TTC549 (cell line): ENCODE results near the gene CAV1.

ENCODE experiments used
- FAIRE-seq: peaks from 2 replicates; lab custom pipeline; 2012; peaks lifted over from hg19 to GRCh38; lab: Jason Lieb, UNC

CAV1 gene

DNA sequence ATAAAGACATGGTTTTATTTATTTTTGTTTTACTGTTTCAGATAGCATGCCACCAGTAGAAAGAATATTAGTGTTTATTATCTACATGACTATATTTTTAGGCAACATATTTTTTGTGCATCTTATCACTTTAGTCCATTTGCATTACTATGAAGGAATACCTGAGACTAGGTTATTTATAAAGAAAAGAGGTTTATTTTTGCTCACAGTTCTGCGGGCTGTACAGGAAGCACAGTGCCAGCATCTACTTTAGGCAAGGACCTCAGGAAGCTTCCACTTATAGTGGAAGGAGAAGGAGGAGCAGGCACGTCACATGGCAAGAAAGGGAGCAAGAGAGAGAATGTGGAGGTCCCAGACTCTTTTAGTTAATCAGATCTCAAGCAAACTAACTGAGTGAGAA, 19.6 kb upstream of the CAV1 start:
- no peak for FAIRE-seq

DNA sequence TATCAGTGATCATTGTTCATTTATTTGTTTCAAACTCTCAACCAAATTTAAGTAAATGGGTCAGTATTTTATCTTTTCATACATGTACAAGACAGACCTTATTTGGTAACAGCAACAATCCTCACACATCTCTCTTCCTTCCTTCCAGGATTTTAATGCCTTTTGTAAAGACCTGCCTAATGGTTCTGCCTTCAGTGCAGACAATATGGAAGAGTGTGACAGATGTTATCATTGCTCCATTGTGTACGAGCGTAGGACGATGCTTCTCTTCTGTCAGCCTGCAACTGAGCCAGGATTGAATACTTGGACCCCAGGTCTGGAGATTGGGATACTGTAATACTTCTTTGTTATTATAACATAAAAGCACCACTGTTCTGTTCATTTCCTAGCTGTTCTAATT, 19.0 kb upstream of the CAV1 start:
- FAIRE-seq: no peak

DNA sequence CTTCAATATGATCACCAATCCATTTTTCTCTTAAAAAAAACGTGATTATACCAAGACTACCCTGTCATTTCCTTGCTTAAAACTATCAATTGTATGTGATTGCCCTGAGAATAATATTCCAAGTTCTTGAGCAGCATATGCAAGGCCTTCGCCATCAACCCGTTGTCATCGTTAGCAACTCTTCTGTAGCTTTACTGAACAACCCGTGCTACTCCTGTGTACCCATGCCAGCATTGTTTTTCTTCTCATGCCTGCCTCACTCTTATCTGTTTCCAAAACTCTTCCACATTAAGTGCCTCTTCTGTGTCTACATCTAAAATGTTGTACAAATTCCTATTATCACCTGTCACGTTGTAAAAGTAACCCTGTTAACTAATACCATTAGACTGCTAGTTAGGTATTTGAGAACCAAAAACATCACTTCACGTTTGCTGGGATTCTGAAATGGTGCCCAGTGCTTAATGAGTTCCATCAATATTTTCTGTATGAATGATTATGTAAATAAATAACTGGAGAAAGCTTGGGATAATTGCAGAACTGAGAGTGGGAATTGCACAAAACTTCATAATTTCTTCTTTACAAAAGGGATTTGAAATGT, 14.8 kb upstream of the CAV1 start:
- FAIRE-seq: no peak

DNA sequence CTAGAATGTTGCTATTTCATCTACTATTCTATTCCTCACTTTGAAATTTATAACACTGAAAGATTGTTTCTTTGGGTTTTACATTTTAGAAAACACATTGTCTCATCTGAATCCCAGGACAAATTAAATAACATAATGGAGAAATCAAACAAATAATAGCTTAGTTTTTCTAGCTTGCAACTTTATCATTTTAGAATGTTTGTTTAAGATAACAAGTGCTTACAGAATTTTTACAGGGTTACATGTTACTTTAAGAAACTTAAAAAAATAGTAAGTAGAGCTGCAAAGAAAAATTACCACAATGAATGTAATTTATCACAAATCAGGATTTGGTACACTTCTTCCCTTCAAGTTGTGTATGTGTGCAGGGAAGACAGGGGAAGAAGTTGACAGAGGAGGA, 14.0 kb upstream of the CAV1 start:
- no peak for FAIRE-seq

DNA sequence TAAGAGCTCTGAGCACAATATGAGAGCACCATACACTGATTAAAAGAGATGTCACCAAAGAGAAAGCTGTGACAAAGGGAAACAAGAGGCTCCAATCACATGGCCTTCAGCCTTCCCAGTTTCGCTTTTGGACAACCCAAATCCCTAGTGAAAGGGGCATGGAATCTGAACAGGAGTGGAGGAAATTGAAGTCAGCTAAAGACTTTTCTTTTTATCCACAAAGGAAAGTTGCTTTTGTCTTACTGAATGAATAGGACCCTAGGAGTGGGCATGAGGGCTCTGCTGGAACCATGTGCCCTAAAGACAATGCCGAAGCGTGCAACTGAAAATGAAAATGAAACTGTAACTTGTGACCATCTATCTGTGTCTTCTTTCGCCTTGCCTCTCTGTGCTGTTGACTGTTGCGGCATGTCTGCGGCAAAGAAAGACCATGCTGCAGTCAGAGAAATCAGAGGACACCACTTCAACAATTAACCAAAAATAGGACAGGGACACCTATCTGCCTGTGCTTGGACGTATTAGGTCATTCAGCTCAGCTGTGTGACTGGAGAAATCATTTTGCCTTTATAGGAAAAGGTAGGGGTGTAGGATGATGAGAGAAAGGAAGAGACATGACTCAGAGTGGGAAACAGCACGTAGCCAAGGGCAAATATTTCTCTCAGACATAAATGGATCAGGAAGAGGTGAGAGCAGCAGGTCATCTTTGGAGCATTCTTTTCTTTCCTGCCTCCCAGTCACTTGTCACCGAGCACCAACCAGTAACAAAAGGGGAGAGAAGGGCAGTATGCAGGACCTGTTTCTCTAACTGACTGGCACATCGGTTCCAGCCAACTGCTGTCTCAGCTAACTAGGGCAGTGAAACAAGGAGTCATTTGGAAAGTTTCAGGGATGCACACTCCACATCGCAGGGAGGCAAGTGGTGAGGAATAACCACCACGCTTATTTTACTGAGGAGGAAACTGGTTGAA, 13.0 kb upstream of the CAV1 start:
- FAIRE-seq: no peak

DNA sequence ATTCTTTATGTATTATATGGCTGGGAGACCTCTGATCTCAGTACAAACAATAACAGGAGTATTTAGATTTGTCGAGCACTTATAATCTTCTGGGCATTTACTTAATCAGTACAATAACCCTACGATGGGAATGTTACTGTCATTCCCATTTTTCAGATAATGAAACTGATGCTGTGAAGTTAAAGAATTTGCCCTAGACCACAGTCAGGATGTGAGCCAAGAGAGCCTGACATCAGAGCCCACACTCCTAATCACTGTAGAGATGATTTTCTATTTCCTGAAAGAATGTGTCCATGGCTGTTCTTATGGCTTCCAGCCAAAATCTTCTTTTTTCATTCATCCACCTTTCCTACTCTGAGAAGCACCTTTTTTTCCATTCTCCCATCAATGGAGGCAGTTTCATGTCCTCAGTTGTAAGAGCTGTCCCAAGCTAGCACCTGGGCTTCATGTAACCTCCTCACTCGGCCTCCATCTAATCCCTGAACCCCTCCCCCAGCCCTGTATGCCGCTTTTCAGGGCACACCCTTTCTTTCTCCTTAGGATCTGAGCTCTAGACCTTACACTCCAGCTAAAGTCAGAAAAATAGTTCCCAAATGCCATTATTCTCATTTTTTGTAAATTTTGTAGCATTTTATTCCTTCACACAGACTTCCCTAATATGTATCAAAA, 12.2 kb upstream of the CAV1 start:
- FAIRE-seq: no peak

DNA sequence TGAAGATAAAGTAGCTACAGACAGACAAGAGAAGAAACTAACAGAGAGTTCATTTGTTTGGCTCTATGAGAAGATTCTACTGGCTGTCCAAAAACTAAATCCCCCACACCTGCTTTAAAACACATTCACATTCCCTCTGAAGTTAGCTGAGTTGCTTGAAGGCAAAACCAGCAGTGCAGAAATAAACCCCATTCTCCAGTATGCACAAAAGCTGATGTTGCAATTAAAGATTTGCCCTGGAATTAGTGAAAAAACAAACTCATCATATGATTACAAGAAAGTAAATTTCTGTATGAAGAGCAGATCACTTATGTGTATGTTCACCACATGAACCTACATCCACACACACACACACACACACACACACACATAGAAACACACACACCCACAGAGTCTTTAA, 9.3 kb upstream of the CAV1 start:
- no peak for FAIRE-seq

DNA sequence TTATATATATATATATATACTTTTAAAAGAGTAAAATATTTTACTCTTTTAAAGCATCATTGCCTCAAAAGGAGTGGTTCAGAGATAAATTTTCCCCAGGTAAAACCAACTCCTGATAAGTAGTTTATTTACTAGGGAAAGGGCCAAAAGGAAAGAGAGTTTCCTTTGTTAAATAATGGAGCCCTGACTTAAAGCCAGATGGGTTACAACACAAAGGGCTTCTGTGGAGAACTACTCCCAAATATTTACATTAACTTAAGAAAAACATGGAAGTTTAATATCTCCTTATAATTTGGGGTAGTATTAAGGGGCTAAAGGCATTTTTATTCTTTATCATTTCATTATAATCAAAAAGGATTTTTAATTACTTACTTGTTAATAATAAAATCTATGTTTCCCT, 8.5 kb upstream of the CAV1 start:
- no peak for FAIRE-seq

DNA sequence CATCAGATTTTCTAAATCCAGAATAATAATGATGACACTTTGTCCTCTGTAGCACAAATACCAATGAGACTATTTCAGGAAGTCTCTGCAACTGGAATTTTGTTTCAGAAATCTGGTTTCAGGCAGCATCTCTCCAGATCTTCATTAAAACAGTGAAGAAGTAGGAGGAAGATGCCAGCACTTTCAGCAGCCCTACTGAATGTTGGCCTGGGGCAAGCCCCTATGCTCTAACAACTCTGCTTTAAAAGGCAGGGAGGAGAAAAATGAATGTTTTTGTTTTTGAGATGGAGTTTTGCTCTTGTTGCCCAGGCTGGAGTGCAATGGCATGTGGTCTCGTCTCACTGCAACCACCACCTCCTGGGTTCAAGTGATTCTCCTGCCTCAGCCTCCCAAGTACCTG, 7.2 kb upstream of the CAV1 start:
- FAIRE-seq: no peak

DNA sequence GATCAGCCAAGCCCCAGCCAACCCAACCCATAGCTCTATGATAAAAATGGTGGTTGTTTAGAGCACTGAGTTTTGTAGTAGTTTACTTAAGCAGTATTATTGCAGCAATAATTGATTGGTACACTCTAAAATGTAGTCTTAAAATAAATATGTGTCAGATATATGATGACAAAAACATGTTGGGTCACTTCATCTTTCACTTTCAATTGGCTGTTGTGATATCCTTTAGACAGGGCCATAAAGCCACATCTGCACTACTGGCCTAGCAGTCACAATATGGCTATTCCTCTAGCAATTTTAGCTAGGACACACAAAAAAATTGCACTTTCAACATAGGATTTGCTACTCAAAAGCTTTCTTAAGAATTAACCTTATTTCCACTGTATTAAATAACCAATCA, 5.9 kb upstream of the CAV1 start:
- FAIRE-seq: no peak

DNA sequence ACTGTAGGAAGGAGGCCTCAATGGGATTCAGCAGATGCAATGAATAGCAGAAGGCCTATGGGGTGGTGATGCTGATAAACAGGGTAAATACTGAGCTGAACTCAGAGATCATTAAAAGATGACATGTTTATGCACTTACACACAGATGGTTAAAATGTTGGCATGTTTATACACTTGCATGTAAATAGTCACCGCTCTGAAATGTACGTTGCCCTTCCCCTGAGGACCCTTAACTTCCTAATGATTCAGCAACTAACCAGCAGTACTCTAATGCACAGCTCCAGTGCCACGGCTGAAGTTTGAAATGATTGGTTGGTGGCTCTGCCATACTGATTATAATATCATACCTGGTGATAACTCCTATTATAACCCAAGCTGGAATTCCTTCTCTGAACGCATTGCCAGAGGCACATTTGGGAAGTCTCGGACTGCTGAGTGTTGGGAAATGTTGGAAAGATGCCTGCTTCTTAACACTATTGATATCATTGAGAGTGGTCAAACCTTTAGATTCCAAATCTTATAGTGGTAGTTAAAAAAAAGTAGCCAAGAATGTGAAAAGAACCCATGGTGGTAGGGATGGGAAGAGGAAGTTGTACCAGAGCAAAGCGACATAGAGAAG, 3.7 kb upstream of the CAV1 start:
- no peak for FAIRE-seq

DNA sequence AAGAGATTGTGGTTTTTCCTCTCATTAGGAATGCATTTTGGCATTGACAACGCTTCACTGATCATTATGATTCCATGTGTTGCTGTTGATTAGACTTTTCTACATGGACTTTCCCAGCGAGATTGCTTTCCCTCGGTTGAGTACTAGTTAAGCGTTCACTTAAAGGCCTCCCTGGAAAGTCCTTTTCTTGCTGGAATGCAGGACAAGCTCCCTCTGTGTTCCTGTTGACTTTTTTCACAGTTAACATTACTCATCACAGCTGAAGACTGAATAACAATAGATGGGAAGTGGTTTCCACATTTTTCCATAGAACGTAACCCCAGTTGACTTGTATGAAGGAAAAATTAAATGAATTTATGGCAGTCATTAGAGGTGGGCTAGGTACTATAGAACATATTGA, 2.6 kb upstream of the CAV1 start:
- no peak for FAIRE-seq

DNA sequence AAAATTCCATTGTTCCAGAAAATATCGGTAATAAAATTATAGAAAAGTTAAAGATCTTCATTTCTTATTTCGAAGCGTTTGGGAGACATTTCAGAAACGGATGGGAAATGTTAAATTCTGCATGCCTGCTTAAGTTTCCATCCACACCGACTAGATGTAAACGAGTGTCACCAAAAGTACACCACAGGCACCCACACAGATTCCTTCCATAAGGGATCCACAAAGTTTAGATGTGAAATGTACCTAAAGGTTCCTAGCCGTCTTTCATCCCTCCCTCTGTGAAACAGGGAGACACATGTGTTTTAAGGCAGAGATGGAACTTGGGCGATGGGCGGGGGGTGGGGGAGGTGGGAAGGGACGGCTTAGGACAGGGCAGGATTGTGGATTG, 621 bp upstream of the CAV1 start:
- FAIRE-seq: no peak

DNA sequence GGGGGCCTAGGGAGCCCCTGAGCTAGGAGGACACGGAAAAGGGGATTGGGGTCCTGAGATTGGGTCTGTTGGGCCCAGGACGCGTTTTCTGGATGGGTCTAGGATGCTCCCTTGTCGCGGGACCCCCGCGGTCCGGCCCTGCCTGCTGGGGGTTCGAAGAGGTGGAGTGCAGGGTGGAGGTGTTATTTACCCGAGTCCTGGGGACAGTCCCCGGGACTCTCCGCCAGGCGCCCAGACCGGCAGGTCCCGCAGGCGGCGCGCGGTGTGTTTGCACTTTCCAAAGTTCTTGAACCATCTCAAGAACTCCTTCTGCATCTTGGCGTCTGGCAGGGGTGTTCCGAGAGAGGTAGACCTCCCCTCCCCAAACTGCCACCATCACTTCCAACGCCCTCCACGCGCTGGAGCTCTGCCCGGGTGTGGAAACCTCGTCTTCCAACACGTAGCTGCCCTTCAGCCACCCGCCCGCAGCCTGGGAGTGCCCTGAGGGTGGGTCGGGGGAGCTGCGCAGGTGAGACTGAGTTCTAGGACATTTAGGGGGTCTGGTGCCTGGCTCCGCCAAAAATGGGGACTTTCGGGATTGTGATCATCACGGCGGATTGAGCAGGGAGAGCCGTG, 569 bp downstream of the CAV1 start:
- FAIRE-seq: no peak

DNA sequence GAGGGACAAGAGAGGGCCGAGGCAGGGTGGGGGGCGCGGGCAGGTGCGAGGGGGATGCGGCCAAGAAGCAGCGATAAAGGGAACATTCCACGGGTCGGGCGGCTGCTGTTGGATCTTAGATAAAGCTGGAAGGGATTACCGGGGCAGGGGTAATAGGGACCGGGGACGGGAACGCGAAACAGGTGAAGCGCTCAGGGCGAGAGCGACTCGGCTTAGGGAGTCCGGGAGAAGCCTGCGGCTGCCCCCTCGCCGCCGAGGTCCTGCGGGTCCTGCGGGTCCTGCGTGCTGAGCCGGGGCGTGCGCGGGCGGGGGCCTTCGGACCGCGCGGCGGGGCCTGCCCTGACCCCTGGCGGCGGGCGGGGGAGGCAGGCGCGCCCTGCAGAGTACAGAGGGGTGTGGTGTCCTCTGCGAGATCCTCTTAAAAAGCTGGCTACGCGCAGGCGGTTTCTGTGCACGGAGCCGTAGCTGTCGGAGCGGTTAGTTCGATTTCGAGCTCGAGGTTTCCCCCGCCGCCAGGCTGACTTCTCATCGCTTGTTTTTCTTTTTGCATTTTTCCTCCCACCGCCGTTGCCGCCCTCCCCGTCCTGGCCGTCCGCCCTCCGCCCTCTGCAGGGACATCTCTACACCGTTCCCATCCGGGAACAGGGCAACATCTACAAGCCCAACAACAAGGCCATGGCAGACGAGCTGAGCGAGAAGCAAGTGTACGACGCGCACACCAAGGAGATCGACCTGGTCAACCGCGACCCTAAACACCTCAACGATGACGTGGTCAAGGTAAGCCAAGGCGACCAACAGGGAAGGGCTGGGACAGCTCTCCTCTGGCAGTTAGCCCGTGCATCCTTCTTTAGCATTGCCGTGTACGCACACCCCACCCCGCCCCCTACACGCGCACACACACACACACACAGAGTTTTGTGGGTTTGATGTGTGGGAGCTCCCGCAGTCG, 1.4 kb downstream of the CAV1 start:
- FAIRE-seq: no peak

DNA sequence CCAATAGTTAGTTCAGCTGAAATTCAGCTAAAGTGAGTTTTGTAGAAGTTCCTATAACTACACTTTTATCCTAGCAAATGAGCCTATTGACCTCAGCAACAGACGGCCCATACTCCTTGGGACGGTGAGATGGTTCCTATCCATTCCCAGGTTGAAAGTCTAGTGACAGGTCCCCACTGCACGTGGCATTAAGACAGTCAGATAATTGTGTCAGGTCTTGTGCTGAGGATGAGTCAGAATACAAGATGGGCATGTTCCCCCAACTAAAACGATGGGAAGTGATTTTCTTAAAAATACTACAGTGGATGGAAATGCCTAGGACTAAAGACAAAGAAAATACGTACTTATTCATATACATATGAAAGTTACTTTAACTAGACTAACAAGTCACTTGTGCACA, 2.1 kb downstream of the CAV1 start:
- FAIRE-seq: no peak

DNA sequence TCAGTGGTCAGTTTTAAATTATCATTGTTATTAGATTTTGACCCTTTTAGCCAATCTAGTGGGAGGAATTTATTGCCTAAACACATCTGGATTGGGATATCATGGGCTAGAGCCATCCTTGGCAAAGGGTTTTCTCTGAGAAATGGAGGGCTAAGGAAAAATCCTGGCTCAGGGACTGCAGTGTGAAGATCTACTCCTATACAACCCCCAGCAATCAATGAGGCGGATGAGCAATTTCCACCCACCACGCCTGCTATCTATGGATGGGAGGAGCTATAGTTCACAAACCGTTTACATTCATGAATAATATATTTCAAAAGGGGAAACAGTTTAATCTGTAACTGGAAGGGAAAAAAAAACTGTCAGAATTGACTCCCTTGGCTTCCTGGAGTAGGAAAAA, 2.7 kb downstream of the CAV1 start:
- no peak for FAIRE-seq

DNA sequence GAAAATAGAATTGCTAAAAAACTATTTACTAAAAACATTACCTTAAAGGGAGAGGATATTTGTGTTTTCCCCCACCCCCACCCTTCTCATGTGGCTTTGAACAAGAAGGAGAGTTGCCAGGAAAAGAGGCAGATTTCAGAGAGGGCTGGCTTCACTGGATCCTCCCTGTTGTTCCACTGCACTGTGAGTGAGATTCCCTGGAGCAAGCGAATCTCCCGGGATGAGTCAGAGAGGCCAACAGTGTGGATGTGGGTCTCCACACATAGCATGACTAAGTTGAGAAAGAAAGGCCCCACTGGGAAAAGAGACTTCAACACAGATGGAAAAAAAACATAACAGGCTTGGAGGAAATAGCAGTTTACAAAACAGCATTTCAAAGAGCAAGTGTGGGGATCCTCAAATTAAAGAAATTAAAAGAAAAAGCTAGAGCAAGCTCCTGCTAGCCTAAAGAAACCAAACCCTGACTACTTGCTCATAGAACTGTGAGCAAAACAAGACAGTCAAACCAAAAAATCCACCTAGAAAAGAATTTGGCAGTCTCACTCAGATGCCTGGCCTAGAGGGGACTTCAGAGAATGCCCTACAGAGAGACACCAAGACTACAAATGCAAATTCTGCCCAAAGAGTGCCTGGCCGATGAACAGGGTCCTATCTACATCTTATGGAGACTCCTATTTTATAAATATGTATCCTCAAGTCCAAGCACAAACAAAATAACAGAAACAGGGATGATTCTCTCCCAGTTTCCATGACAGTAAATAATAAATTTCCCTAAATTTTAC, 3.4 kb downstream of the CAV1 start:
- FAIRE-seq: no peak

DNA sequence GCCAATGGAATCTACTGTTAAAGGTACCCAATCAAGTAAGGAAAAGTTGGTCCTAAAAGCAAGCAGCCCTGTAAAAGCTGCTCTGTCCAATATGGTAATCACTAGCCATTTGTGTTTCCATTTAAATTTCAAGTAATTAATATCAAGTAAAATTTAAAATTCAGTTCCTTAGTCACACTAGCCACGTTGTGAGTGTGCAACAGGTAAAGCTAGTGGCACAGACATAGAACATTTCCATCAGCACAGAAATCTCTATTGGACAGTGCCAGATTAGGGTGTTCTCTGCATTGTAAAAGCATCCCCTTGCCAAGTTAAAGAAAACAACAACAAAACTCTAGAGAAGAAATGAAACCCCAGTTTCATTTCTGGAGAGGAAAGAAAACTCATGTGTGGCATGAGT, 4.4 kb downstream of the CAV1 start:
- FAIRE-seq: no peak

DNA sequence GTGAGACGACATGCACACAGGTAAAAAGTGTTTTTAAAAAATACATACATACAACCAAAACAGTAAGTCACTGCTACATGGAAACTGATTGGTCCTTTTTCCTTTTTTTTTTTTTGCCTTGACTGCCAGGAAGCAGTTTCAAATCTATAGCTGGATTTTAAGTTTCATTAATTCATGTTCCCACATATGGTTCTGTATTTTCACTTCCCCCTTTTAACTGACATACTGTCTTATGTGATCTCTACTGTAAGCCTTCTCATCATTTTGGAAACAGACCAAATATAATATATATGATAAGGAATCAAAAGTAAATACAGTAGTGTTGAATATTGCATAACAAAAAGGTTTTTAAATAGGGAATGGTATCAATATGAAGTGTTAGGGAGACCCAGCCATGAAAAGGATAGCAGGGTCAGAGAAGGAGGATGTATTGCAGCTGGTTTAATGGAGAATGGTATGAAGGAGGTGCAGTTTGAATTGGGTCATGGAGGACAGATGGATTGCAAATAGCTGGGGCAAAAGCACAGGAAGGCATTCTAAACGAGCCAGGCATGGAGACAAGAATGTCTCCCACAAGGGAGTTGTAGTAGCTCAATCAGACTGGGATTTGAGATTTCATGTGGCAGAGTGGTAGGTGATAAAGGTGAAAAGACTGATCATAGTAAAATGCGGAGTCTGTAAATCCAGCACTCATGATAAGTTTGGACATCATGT, 5.4 kb downstream of the CAV1 start:
- no peak for FAIRE-seq
